CD4-positive, alpha-beta T cell (primary cell): ENCODE results near the gene ATXN1L. TPM values are rescaled to one million over a fixed set of nuclear protein-coding genes. Genes with fewer than 3 reads are reported as not detected.
"Not testable (repeated sequence)": the region's sequence is repeated elsewhere in the genome, so short reads cannot be mapped to it uniquely, and the experiment has no call there.

Experiments
- ATAC-seq: fragments of 200-7000 bp; cut with Tn5 transposase; one replicate; pipeline ENCODE4 v1.10.0; 2022; ENCODE audit warnings: mild to moderate bottlenecking; ENCODE audit not compliant: poor library complexity
- CTCF ChIA-PET: fragments of 350-600 bp; sonication (Branson Sonifier 250); formaldehyde crosslinking; loops from one replicate; lab custom pipeline; 2021; ENCODE audit warnings: antibody characterized with exemption, inconsistent platforms; lab: Charles Lee
- POLR2A ChIA-PET: fragments of 350-600 bp; sonication (Branson Sonifier 250); formaldehyde crosslinking; loops from one replicate; lab custom pipeline; 2021; ENCODE audit warnings: antibody characterized with exemption, inconsistent platforms; lab: Charles Lee
- DNase-seq, 14 experiments: peaks; one replicate each; pipeline ENCODE4 v3.0.0-alpha.2; 2013 to 2020; ENCODE audit warnings: mixed read lengths in 2 of 14
- H3K27ac ChIP-seq, 2 donors: one replicate each; pipeline versions ENCODE4 v1.5.1 to v1.7.0; 2013; ENCODE audit warnings: low read length in 2 of 2, low read depth in 1 of 2, mild to moderate bottlenecking in 1 of 2
- H3K27me3 ChIP-seq, 2 experiments: 1 replicate in 1 of 2; 2 replicates in 1 of 2; pipeline versions ENCODE4 v1.6.1 to v1.7.0; 2013; ENCODE audit warnings: low read length in 2 of 2, control low read depth in 1 of 2, mild to moderate bottlenecking in 1 of 2, moderate library complexity in 1 of 2; ENCODE audit not compliant: insufficient read depth in 2 of 2, control insufficient read depth in 1 of 2
- H3K36me3 ChIP-seq: one replicate; pipeline ENCODE4 v1.6.1; 2013; ENCODE audit warnings: low read length, control low read depth; ENCODE audit not compliant: insufficient read depth
- H3K4me1 ChIP-seq: one replicate; pipeline ENCODE4 v1.6.1; 2013; ENCODE audit warnings: low read length, control low read depth; ENCODE audit not compliant: insufficient read depth
- H3K4me3 ChIP-seq: one replicate; pipeline ENCODE4 v1.5.1; 2013; ENCODE audit warnings: mild to moderate bottlenecking, low read length, moderate library complexity
- H3K9me3 ChIP-seq, 2 experiments: 1 replicate in 1 of 2; 2 replicates in 1 of 2; pipeline versions ENCODE4 v1.6.1 to v1.7.0; 2013; ENCODE audit warnings: low read length in 2 of 2, mild to moderate bottlenecking in 2 of 2, control low read depth in 1 of 2, moderate library complexity in 1 of 2; ENCODE audit not compliant: control insufficient read depth in 1 of 2, insufficient read depth in 1 of 2
- H3K27ac Mint-ChIP-seq: one replicate; pipeline ENCODE4 v1.8.0; 2020; ENCODE audit warnings: mixed read lengths
- H3K27me3 Mint-ChIP-seq: one replicate; pipeline ENCODE4 v1.8.0; 2021; ENCODE audit warnings: mixed read lengths
- H3K36me3 Mint-ChIP-seq: one replicate; pipeline ENCODE4 v1.8.0; 2021; ENCODE audit warnings: low read depth, mixed read lengths
- H3K4me1 Mint-ChIP-seq: one replicate; pipeline ENCODE4 v1.8.0; 2021; ENCODE audit warnings: low read depth, mixed read lengths
- H3K4me3 Mint-ChIP-seq: one replicate; pipeline ENCODE4 v1.8.0; 2020; ENCODE audit warnings: mild to moderate bottlenecking, mixed read lengths
- H3K9me3 Mint-ChIP-seq: one replicate; pipeline ENCODE4 v1.8.0; 2020; ENCODE audit warnings: mixed read lengths
- CTCF ChIP-seq: fragments of 200-600 bp; IDR thresholded peaks from one replicate; pipeline ENCODE4 v1.8.0; 2022; ENCODE audit warnings: antibody characterized with exemption, mild to moderate bottlenecking
- intact Hi-C, 2 experiments: fragments of 100-400 bp; cut with DNase I in 1 of 2; cut with micrococcal nuclease in 1 of 2; formaldehyde crosslinking; loops; one replicate each; pipeline versions ENCODE4 v1.15.1 to v1.9.0; 2023 to 2025; cut with DNase I, micrococcal nuclease
- total RNA-seq, 174 experiments: library from RNA in 2 of 174; stranded (reverse) in 2 of 174; gene quantifications; one replicate each; pipeline ENCODE4 v1.2.3 and lab custom pipeline; 2021 to 2026

ATXN1L gene
- total RNA-seq, 2 experiments from 2014 or later: 61.0 to 61.1 TPM

GRCh38 chr16:71830359-71830758, 15.4 kb upstream of the ATXN1L start:
- no peak for ATAC-seq
- Histone ChIP-seq H3K27me3 (no peaks in the 10 kb centered on the region), H3K4me3 (no peak overlapping the region), H3K4me1 (no peaks in the 10 kb centered on the region), H3K9me3 (no peaks in the 10 kb centered on the region), H3K36me3 (no peaks in the 10 kb centered on the region), H3K27ac (no peak overlapping the region)
- H3K36me3 Mint-ChIP-seq: no peaks in the 10 kb centered on the region
- no peak for TF ChIP-seq CTCF
- DNase-seq: no peak
- no peak overlapping the region for H3K4me3 Mint-ChIP-seq
- H3K4me1 Mint-ChIP-seq: peaks cover 5% of the 10 kb centered on the region
- no peak overlapping the region for H3K27ac Mint-ChIP-seq
- H3K27me3 Mint-ChIP-seq: no peaks in the 10 kb centered on the region
- intact Hi-C loops: no loop called here
- ChIA-PET CTCF (no interaction called here), POLR2A (no interaction called here)
- no peaks in the 10 kb centered on the region for H3K9me3 Mint-ChIP-seq

GRCh38 chr16:71831698-71832097, 14.1 kb upstream of the ATXN1L start:
- H3K4me1 Mint-ChIP-seq, ATAC-seq, H3K27ac Mint-ChIP-seq, H3K36me3 Mint-ChIP-seq, DNase-seq, CTCF ChIA-PET, H3K27me3 Mint-ChIP-seq, H3K27ac ChIP-seq, H3K4me3 Mint-ChIP-seq, H3K36me3 ChIP-seq, H3K4me1 ChIP-seq, POLR2A ChIA-PET, H3K9me3 Mint-ChIP-seq, intact Hi-C loops, H3K4me3 ChIP-seq, H3K9me3 ChIP-seq, H3K27me3 ChIP-seq: not testable (repeated sequence)

GRCh38 chr16:71832112-71832511, 13.7 kb upstream of the ATXN1L start:
- CTCF ChIA-PET: interaction anchor here (0.7 kb wide), 1 partner anchor 62 kb away, joined by 3 read pairs; no protein-coding TSS in a partner anchor
- DNase-seq, POLR2A ChIA-PET, H3K4me1 Mint-ChIP-seq, H3K27me3 ChIP-seq, ATAC-seq, H3K4me3 ChIP-seq, H3K36me3 Mint-ChIP-seq, H3K9me3 ChIP-seq, H3K27ac Mint-ChIP-seq, H3K4me1 ChIP-seq, intact Hi-C loops, H3K4me3 Mint-ChIP-seq, H3K36me3 ChIP-seq, H3K27me3 Mint-ChIP-seq, H3K9me3 Mint-ChIP-seq, H3K27ac ChIP-seq: not testable (repeated sequence)
- peak; percentile 23 for TF ChIP-seq CTCF

- CTCF ChIA-PET: no interaction called here
- H3K36me3 Mint-ChIP-seq: no peaks in the 10 kb centered on the region
Observed at GRCh38 chr16:71834291-71834690, 11.5 kb upstream of the ATXN1L start.

More at GRCh38 chr16:71834291-71834690, 11.5 kb upstream of the ATXN1L start:
- H3K27me3 ChIP-seq: no peaks in the 10 kb centered on the region
- no peak overlapping the region for H3K27ac ChIP-seq
- DNase-seq (no peak), ATAC-seq (no peak)
- POLR2A ChIA-PET: no interaction called here
- no peak overlapping the region for H3K27ac Mint-ChIP-seq
- H3K9me3 ChIP-seq: no peaks in the 10 kb centered on the region
- H3K9me3 Mint-ChIP-seq: no peaks in the 10 kb centered on the region
- intact Hi-C loops: no loop called here
- no peak for TF ChIP-seq CTCF
- no peaks in the 10 kb centered on the region for H3K4me1 Mint-ChIP-seq
- H3K36me3 ChIP-seq: no peaks in the 10 kb centered on the region
- H3K4me3 Mint-ChIP-seq: no peak overlapping the region
- no peak overlapping the region for H3K4me3 ChIP-seq
- H3K4me1 ChIP-seq: no peaks in the 10 kb centered on the region
- no peaks in the 10 kb centered on the region for H3K27me3 Mint-ChIP-seq
